HG02763 (cell line): ENCODE measurements around the gene PERM1.
"Not testable (repeated sequence)": the region's sequence is repeated elsewhere in the genome, so short reads cannot be mapped to it uniquely, and the experiment has no call there.

Source experiments
- ATAC-seq: cut with Tn5 transposase; IDR thresholded peaks from one replicate; pipeline ENCODE4 v1.9.1; 2021; ENCODE audit warnings: mild to moderate bottlenecking, moderate library complexity; ENCODE audit not compliant: unreplicated experiment

PERM1 gene

DNA sequence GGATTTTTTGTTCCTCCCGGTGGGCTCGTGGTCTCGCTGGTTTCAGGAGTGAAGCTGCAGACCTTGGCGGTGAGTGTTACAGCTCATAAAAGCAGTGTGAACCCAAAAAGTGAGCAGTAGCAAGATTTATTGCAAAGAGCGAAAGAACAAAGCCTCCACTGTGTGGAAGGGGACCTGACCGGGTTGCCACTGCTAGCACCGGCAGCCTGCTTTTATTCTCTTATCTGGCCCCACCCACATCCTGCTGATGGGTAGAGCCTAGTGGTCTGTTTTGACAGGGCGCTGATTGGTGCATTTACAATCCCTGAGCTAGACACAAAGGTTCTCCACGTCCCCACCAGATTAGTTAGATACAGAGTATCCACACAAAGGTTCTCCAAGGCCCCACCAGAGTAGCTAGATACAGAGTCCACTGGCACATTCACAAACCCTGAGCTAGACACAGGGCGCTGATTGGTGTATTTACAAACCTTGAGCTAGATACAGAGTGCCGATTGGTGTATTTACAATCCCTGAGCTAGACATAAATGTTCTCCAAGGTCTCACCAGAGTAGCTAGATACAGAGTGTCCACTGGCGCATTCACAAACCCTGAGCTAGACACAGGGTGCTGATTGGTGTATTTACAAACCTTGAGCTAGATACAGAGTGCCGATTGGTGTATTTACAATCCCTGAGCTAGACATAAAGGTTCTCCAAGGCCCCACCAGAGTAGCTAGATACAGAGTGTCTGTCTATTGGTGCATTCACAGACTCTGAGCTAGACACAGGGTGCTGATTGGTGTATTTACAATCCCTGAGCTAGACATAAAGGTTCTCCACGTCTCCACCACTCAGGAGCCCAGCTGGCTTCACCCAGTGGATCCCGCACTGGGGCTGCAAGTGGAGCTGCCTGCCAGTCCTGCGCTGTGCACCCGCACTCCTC is 35.8 kb upstream of the PERM1 start:
- ATAC-seq, result not testable (repeated sequence)

DNA sequence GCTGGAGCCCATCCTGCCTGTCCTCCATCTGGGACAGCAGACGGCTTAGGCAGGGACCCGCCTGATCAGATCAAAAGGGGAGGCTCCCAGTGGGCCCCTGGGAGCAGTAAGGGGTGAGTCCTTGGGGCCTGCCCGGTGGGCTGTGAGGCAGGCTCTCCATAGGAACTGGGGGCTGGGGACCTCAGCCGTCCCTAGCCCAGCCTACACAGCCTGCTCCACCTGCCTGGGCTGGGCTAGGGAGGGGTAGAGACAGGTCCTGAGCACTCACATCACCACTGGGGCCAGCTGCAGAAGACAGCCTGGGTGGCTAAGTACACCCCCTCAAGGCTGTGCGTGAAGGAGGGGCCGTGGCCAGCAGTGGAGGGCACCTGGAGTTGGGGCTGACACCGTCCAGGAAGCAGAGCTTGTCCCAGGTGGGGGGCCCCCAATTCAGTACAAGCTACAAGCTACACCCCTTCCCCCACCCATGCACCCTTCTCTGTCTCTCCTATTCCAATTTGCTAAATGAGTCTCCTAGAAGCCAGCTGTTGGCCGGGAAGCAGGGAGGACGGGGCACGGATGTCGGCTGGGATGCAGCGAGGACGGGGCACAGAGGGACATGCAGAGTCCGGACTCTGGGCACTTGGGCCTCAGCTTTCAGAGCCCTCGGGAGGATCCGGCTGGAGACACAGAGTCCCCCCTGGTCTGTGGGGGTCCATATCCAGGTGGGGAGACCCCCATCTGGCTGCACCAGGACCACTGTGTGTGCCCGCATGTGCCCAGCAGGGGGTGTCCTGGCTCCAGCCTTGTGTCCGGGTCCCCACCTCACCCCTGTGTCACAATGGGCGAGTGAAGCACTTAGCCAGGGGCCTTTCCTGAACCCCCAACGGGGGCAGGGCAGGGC is 33.1 kb upstream of the PERM1 start:
- no peak for ATAC-seq

DNA sequence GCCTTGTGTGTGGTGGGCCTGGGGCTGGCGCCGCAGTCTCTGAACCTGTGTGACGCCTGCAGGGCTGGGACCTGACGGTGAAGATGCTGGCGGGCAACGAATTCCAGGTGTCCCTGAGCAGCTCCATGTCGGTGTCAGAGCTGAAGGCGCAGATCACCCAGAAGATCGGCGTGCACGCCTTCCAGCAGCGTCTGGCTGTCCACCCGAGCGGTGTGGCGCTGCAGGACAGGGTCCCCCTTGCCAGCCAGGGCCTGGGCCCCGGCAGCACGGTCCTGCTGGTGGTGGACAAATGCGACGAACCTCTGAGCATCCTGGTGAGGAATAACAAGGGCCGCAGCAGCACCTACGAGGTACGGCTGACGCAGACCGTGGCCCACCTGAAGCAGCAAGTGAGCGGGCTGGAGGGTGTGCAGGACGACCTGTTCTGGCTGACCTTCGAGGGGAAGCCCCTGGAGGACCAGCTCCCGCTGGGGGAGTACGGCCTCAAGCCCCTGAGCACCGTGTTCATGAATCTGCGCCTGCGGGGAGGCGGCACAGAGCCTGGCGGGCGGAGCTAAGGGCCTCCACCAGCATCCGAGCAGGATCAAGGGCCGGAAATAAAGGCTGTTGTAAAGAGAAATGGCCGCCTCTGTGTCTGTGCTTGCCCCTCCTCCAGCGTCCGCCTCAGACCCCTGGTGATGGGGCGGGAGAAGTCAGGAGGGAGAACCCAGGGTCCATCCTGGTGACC is 32.2 kb upstream of the PERM1 start:
- no peak for ATAC-seq

DNA sequence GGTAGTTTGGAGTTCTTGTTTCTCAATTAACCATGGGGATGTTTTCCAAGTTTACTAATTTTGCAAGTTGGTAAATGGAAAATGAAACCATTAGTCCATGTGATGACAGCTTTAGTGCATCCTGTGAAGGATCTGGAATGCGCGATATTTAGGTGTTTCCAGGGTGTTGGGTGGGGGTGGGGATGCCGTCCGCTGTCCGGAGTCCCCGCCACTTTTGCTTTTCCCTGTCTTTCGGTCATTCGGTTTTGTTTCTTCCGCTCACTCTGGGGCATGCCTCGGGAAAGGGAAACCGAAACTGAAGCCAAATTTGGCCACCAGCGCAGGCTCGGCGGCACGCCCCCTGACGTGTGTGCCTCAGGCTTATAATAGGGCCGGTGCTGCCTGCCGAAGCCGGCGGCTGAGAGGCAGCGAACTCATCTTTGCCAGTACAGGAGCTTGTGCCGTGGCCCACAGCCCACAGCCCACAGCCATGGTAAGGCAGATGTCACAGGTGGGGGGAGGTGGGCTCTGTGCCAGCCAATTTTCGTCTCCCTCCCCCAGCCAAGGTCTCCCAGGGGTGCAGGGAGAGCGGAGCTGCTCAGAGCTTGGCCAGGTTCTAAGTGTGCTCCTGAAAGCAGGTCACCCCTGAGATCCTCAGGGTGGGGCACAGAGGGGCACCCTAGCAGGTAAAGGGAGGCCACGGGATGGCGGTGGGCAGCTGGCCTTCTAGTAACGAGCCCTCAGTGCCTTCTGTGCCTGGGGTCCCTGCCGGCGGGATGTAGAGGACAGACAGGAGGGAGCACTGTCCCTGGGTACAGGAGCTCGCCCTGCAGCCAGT is 31.4 kb upstream of the PERM1 start, which contains the start of gene ISG15:
TSS of gene ISG15 (plus strand) at position 393 of the 817 bp plus-strand sequence. CDS start at position 470, 77 bp downstream.
- ATAC-seq, result peak; percentile 72

DNA sequence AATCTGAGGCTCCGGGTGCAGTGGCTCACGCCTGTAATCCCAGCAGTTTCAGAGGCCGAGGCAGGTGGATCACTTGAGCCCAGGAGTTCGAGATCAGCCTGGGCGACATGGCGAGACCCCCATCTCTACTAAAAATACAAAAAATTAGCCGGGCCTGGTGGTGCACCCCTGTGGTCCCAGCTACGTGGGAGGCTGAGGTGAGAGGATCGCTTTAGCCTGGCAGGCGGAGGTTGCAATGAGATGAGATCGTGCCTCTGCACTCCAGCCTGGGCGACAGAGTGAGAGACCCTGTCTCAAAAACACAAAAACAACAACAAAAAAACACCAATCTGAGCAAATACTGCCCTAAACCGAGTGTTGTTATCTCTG is 30.8 kb upstream of the PERM1 start:
- ATAC-seq, result not testable (repeated sequence)

DNA sequence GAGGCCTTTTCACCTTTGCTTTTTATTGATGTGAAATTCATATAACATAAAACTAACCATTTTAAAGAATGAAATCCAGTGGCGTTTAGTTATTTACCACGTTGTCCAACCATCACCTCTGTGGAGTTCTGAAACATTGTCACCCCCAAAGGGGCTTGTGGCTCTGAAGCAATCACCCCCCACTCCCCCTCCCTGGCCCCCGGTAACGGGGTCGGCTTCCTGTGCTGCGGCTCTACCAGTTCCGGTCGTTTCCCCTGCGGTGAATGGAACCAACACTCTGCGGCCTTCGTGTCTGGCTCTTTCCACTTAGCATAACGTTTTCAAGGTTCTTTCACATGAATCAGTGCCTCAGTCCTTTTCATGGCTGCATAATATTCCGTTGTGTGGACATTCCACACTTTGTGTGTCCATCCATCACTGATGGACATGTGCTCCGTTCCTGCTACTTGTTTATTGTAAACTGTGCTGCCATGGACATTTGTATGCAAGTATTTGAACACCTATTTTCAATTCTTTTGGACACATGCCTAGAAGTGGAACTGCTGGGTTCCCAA is 29.6 kb upstream of the PERM1 start:
- no peak for ATAC-seq

DNA sequence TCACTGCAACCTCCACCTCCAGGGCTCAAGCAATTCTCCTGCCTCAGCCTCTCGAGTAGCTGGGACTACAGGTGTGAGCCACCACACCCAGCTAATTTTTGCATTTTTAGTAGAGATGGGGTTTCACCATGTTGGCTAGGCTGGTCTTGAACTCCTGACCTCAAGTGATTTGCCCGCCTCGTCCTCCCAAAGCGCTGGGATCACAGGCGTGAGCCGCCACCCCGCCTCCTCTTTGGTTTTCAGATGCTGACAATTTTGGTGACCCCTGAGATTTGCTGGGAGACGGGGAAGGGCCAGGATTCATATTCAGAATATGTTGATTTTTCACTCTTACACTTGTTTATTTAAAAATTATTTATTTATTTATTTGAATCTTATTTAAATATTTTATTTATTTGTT is 28.2 kb upstream of the PERM1 start:
- not testable (repeated sequence) for ATAC-seq

DNA sequence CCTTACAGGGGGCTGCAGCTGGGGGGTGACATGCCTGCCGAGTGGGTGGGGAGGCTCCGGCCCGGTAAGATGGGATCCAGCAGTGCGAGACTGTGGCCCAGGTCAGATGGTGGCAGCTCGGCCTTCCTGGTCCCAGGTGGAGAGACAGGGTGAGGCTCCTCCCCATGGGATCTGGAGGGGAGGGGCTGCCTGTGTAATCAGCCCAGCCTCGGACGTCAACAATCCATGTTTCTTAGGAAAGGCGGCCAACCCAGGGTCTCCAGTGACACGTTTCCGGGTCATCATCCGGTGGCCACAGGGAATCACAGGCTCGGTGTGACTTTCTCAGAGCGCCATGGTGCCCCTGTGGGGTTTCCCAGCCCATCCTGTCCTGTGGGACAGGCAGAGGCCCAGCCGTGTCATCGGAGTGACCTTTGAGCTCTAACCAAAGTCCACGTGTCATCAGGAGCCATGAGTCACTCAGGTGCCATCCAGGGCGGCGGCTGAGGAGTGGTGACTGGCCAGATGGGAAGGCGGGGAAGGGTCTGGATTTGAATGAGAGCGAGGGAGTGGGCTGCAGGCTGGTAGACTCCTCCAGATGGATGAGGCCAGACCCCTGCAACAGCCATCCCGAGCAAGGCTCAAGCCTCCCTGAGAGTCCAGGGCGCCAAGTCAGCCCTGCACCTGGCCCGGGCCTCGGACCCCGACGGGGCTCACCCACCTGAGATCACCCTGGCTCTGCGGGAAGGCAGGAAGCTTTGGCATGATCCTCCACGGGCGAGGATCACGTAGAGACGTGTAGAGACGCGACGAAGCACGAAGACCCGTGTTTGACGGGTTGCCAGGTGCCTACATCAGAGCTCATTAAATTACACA is 24.6 kb upstream of the PERM1 start:
- no peak for ATAC-seq

DNA sequence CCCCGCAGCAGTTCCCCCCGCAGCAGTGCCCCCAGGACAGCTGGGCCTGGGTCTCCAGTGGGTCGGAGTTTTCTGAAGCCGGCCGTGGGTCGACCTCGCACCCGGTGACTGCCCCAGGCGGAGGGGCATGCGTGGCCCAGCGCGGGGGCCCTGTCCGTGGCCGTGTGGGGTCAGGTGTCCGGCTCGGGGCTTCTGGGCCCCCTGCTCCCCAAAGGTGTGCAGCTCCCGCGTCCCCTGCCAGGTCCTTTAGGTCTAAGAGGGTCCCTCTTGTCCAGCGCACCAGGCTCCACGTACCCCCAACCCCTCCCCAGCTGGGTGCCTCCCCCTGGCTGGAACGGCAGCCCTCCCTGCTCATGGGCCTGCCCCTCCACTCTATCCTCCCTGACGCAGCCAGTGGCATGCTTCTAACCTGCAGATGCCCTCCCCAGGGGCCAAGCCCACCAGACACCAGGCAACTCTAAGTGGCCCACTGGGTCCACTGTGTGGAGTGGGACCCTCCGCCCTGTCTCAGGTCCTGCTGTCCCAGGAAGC is 23.9 kb upstream of the PERM1 start:
- no peak for ATAC-seq

DNA sequence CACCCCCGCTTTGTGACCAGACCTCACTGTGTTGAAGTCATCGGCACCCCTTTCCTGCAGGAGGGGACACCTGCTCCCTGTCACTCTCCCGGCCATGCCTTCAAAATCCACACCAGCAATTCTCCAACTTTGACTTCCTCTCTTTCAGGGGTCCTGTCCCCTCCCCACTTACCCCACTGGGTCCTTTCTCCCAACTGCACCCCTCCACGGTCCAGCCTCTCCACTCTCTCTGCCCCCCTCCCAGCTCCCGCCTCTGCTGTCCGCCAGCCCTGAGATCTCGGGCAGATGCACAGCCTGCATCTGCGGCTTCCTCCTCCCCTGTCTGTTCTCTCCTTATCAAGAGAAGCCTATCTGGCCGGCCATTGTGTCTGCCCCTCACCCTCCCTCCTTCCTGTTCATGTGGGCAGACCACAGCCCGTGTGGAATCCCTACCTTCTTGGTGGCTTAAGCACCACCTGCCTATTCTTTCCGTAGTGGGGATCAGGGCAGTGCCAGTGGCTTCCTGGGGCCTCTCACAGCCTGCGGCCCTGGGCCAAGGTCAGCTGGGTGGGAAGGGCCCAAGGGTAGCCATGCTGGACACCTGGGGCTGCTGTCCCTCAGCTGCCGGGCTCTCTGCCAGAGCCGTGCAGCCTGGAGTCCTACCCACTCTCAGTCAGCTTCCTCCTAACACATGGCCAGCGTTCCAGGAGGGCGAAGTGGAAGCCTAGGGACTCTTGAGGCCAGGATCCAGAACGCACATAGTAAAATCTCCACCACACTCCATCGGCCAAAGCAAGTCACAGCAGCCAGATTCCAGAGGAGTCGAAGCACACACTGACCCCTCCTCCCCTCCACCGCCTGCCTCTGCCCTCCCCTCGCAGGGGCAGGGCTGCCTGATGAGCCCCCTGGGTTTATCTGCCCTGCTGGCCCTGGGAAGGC is 23.1 kb upstream of the PERM1 start:
- ATAC-seq, result no peak

DNA sequence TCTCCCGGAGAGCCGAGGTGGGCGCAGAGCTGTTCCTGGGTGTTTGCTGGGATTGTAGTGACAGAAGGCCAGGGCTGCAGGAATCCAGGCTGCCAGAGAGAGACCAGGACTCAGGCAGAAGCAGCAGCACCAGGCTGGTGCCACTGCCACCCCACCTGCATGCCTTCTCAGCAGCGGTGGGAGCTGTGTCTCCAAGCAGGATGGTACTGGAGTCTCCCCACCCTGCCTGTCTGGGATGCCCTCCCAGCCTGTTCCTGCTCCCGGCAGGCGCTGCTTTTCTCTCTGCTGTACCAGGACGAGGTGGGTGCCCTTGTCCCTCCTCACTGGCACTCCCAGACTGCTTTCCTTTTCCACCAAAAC is 22.5 kb upstream of the PERM1 start:
- no peak for ATAC-seq

DNA sequence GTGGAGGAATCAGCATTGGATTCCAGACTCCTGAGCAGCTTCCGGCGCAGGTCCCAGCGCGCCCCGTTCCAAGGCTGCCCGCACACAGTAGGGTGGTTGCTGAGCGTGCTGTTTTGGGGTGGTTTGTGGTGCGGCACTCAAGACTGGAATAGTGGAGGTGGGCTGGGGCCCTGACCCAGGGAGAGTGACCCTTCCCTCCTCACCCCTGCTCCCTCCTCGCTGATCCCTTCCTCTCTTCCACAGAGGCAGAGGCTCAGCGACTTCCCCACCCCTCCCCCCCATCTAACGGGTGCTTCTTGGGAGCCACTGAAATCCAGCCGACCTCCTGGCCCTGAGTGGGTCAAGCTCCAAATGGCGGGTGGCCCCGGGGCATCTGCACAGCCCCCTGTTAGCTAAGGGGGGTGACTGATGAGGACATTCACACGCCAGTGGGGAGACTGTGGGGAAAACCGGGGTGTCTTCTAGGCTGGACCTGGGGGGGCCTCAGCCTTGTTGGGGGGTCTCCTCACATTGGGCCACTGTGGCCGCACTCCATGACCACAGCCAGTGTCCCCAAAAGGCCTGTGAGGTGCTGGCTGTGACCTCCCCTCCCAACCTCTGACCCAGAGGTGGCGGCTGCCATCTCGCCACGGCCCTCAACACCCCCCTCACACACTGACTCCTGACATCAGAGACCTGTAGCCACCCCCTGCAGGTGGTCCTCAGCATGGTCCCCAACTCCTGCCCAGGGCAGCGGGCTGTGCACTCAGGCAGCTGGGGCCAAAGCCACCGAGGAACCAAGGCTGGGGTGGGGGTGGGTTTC is 21.9 kb upstream of the PERM1 start:
- ATAC-seq, result no peak

DNA sequence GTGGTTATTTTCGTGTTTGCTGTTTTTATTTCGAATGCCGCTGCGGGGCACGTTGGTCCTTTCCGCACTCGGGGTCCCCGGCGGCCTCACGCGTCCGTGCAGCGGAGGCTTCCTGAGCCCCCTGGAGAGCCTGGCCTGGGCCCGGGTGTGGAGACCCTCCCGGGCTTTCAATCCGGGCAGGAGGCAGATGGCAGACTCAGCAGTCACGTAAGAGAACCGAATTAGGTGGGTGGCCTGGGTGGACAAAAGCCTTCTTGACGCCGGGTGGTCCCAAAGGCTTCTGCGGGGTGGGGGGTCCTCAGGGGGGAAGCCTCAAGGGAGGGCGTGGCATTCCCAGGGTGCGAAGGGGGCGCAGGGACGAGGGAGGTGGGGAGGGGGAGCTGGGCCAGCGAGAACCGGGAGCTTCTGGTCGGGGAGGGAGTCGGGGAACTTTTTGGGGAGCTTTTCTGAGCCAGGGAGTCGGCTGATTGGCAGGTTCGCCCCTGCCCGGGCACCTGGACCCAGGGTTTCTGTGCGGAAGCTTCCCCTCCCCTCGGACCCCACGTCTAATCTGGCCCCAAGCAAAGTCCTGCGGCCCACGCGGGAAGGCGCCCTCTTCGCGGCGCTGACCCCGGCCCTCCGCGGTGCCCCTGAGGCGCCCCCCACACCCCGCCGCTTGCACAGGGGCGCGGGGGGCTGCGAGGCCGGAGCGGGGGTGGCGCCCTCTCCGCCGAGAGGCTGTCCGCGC is 19.3 kb upstream of the PERM1 start:
- ATAC-seq, result no peak

DNA sequence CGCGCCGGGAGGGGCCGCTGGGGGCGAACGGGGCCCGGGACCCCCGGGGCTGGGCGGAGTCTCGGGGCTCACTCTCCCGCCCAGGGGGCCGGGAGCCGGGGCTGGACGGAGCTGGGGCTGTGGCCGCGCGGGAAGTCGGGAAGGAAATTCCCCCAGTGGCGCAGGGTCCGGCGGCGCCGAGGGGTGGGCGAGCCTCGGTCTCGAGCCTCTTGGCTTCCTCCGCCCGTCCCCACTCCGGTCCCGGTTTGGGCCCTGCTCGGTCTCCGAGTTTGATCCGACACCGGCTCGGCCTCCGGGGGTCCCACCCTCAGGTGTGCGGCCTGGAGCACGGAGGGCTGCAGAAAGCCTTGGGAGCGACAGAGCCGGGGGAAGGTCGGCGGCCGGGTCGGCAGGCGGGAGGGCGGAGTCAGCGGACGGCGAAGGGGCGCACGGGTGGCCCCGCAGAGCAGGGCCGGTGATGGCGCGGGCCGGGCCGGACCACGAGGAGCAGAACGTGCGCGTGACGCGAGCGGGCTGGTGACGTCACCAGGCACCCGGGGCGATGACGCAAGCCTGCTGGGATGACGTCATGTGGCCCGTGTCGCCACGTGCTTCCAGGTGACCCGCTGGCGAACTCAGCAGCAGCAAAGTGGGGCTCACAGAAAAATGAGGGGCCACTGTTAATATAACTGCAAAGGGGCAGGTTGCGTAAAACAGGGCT is 18.6 kb upstream of the PERM1 start:
- ATAC-seq, result no peak

DNA sequence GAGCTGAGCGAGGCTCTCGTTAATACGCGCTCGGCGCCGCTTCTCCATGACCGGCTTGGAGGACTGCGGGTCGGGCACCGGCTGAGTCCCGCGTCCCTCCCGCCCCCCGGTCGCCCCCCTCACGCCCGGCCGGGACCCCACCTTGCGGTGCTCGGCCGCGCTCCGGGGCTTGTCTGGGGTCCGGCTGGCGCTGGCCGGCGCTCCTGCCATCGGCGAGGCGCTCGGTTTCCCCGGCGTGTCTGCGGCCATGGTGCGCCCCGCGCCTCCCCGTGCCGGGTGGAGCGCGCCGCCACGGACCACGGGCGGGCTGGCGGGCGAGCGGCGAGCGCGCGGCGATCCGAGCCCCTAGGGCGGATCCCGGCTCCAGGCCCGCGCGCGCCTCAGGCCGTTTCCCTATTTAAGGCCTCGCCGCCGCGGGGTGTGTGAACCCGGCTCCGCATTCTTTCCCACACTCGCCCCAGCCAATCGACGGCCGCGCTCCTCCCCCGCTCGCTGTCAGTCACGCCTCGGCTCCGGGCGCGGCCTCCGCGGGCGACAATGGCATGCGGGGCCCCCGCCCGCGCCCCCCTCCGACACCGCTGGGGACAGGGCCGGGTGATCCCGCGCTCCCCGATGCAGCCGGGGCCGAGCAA is 17.9 kb upstream of the PERM1 start, which contains the start of gene HES4:
TSS of gene HES4 (minus strand) at position 373 of the 632 bp plus-strand sequence. CDS start at position 249, 124 bp downstream.
- ATAC-seq, result no peak
